B cell (primary cell): ENCODE measurements around the gene OR6K6. TPM values are rescaled to one million over a fixed set of nuclear protein-coding genes. Genes with fewer than 3 reads are reported as not detected.

Experiments used
- ATAC-seq: fragments of 200-7000 bp; cut with Tn5 transposase; one replicate; pipeline ENCODE4 v1.10.0; 2021; ENCODE audit warnings: low read depth, mild to moderate bottlenecking, moderate number of reproducible peaks, moderate library complexity
- CTCF ChIA-PET: fragments of 350-600 bp; sonication (Branson Sonifier 250); formaldehyde crosslinking; loops from one replicate; lab custom pipeline; 2021; ENCODE audit warnings: antibody characterized with exemption, inconsistent platforms; lab: Charles Lee
- POLR2A ChIA-PET: fragments of 350-600 bp; sonication (Branson Sonifier 250); formaldehyde crosslinking; loops from one replicate; lab custom pipeline; 2021; ENCODE audit warnings: antibody characterized with exemption; lab: Charles Lee
- DNase-seq: peaks from one replicate; pipeline ENCODE4 v3.0.0; 2013
- H2AFZ ChIP-seq: 2 replicates; pipeline ENCODE4 v1.6.1; 2012; ENCODE audit warnings: mild to moderate bottlenecking, low read depth, low read length; ENCODE audit not compliant: insufficient read depth, poor library complexity, severe bottlenecking
- H3K27ac ChIP-seq, 2 donors: 1 replicate in 1 of 2; 2 replicates in 1 of 2; pipeline ENCODE4 v1.5.1; 2012 to 2013; ENCODE audit warnings: low read length in 2 of 2, mild to moderate bottlenecking in 2 of 2, moderate library complexity in 1 of 2
- H3K27me3 ChIP-seq, 4 experiments: fragments of 200-600 bp in 1 of 4; sonication (generic) in 1 of 4; replicated peaks in 1 of 4; 1 replicate in 2 of 4; 2 replicates in 2 of 4; pipeline versions ENCODE4 v1.6.1 to v1.7.0; 2013 to 2016; ENCODE audit warnings: low read length in 3 of 4, mild to moderate bottlenecking in 2 of 4, mixed read lengths in 1 of 4, moderate library complexity in 1 of 4; ENCODE audit not compliant: insufficient read depth in 4 of 4, control insufficient read depth in 3 of 4; ENCODE audit errors: control extremely low read depth in 1 of 4
- H3K36me3 ChIP-seq, 2 experiments: replicated peaks in 1 of 2; 1 replicate in 1 of 2; 2 replicates in 1 of 2; pipeline versions ENCODE4 v1.6.1 to v1.7.1; 2013; ENCODE audit warnings: low read length in 1 of 2; ENCODE audit not compliant: insufficient read depth in 2 of 2, control insufficient read depth in 1 of 2; ENCODE audit errors: control extremely low read depth in 1 of 2, extremely low read depth in 1 of 2
- H3K4me1 ChIP-seq, 2 donors: fragments of 200-600 bp in 1 of 2; sonication (generic) in 1 of 2; 1 replicate in 1 of 2; 2 replicates in 1 of 2; pipeline versions ENCODE4 v1.5.1 to v1.6.1; 2013 to 2017; ENCODE audit warnings: low read length in 2 of 2; ENCODE audit not compliant: control insufficient read depth in 2 of 2, insufficient read depth in 2 of 2
- H3K4me2 ChIP-seq: replicated peaks from 2 replicates; pipeline ENCODE3; 2012; ENCODE audit warnings: mild to moderate bottlenecking, low read depth, low read length; ENCODE audit not compliant: poor library complexity, severe bottlenecking
- H3K4me3 ChIP-seq, 5 experiments: fragments of 200-600 bp in 1 of 5; sonication (generic) in 1 of 5; 1 replicate in 3 of 5; 2 replicates in 2 of 5; pipeline versions ENCODE4 v1.5.1 to v1.7.0; 2011 to 2016; ENCODE audit warnings: low read length in 4 of 5, mild to moderate bottlenecking in 4 of 5, low read depth in 2 of 5, control low read depth in 1 of 5, moderate library complexity in 1 of 5; ENCODE audit not compliant: insufficient read depth in 1 of 5; ENCODE audit errors: control extremely low read depth in 1 of 5, extremely low read depth in 1 of 5
- H3K79me2 ChIP-seq: fragments of 200-600 bp; sonication (generic); one replicate; pipeline ENCODE4 v1.6.0; 2016; ENCODE audit warnings: low read length; ENCODE audit not compliant: control insufficient read depth, insufficient read depth
- H3K9ac ChIP-seq: fragments of 200-600 bp; sonication (generic); 2 replicates; pipeline ENCODE4 v1.6.1; 2017; ENCODE audit warnings: mild to moderate bottlenecking, low read length, moderate library complexity
- H3K9me3 ChIP-seq, 3 donors: one replicate each; pipeline versions ENCODE4 v1.6.1 to v1.7.1; 2013; ENCODE audit warnings: low read length in 2 of 3; ENCODE audit not compliant: control insufficient read depth in 2 of 3, insufficient read depth in 1 of 3; ENCODE audit errors: control extremely low read depth in 1 of 3
- H4K20me1 ChIP-seq: 2 replicates; pipeline ENCODE4 v1.6.0; 2012; ENCODE audit warnings: mild to moderate bottlenecking, low read length; ENCODE audit not compliant: insufficient read depth, control insufficient read depth, poor library complexity, severe bottlenecking
- H3K27ac Mint-ChIP-seq: one replicate; pipeline ENCODE4 v1.8.0; 2021; ENCODE audit warnings: mixed read lengths
- H3K27me3 Mint-ChIP-seq: one replicate; pipeline ENCODE4 v1.8.0; 2021; ENCODE audit warnings: mixed read lengths
- H3K4me1 Mint-ChIP-seq: one replicate; pipeline ENCODE4 v1.8.0; 2021; ENCODE audit warnings: mixed read lengths
- H3K4me3 Mint-ChIP-seq: one replicate; pipeline ENCODE4 v1.8.0; 2021; ENCODE audit warnings: mixed read lengths
- H3K9me3 Mint-ChIP-seq: one replicate; pipeline ENCODE4 v1.8.0; 2022; ENCODE audit warnings: mixed read lengths; ENCODE audit not compliant: insufficient read depth
- EZH2 ChIP-seq: IDR thresholded peaks from 2 replicates; pipeline ENCODE4 v1.6.1; 2012; ENCODE audit warnings: borderline replicate concordance, low read depth, mild to moderate bottlenecking, moderate library complexity, low read length; ENCODE audit not compliant: insufficient read depth, poor library complexity, severe bottlenecking
- WGBS: methylation state at CpG from one replicate; pipeline ENCODE4 v1.1.5; 2013; ENCODE audit warnings: missing lambda C conversion rate; ENCODE audit not compliant: insufficient coverage; 5-methylcytosine and 5-hydroxymethylcytosine counted together
- intact Hi-C: fragments of 100-400 bp; cut with micrococcal nuclease; formaldehyde crosslinking; loops from one replicate; pipeline ENCODE4 v1.10.0; 2022
- polyA plus RNA-seq: library from polyadenylated mRNA; depleted of rRNA; stranded (reverse); fragments of >200 nt; gene quantifications from 2 replicates; pipeline ENCODE4 v1.2.3, GENCODE V29; 2012
- total RNA-seq, 2 donors: library from RNA; stranded (reverse); fragments of 120-200 nt in 1 of 2; gene quantifications; 1 replicate in 1 of 2; 2 replicates in 1 of 2; pipeline versions ENCODE4 v1.2.3 to v1.2.4, GENCODE V29; 2013 to 2022
- TF ChIP-seq, protein P1 (sequence below): fragments of 200-600 bp; IDR thresholded peaks from one replicate; pipeline ENCODE4 v1.8.0; 2022; ENCODE audit warnings: antibody characterized with exemption, mild to moderate bottlenecking

OR6K6 gene
- total and polyA plus RNA-seq, 2 donors (not counting 1 experiment from before 2014, with no cell fraction given) = not detected

DNA sequence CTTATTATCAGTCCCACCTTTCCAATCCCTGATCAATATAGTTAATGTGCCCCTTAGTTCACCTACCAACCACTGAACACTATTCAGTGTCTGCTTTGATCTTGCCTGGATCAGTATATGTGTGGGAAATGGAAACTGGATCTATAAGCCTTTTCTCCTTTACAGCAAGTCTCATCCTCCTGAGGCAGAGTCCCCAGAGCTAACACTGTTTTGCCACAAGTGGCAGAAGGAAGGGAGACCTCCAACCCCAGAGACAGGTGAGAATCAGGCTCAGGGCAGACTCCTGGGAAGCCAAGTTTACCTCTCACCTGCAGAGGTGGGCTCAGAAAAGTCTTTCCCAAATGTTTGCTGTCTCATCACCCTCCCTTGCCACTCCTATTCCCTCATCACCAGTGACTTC is 26.6 kb downstream of the OR6K6 start, which contains the start of gene OR6N2:
TSS of gene OR6N2 (minus strand) at position 101 of the 400 bp plus-strand sequence. CDS start 3,569 bp downstream, outside the sequence.
- ChIA-PET POLR2A (no interaction called here), CTCF (interaction anchor here (0.6 kb wide), 1 partner anchor 315 kb away, joined by 3 read pairs; no protein-coding TSS in a partner anchor)
- intact Hi-C loops = no loop called here
- Histone ChIP-seq H3K4me1 (no peaks in the 10 kb centered on the region), H3K27me3 (no peaks in the 10 kb centered on the region), H3K27ac (no peak within 1 kb of the TSS), H3K36me3 (no peaks in the 10 kb centered on the region), H4K20me1 (no peaks in the 10 kb centered on the region), H3K4me2 (no peak within 1 kb of the TSS), H3K79me2 (no peaks in the 10 kb centered on the region), H2AFZ (no peak within 1 kb of the TSS), H3K9me3 (no peaks in the 10 kb centered on the region), H3K9ac (no peak within 1 kb of the TSS), H3K4me3 (no peak within 1 kb of the TSS)
- no peak within 1 kb of the TSS for H3K27ac Mint-ChIP-seq
- no peak for DNase-seq
- no peak for ATAC-seq
- H3K4me1 Mint-ChIP-seq = no peaks in the 10 kb centered on the region
- TF ChIP-seq EZH2 = no peak
- TF ChIP-seq, protein P1, sequence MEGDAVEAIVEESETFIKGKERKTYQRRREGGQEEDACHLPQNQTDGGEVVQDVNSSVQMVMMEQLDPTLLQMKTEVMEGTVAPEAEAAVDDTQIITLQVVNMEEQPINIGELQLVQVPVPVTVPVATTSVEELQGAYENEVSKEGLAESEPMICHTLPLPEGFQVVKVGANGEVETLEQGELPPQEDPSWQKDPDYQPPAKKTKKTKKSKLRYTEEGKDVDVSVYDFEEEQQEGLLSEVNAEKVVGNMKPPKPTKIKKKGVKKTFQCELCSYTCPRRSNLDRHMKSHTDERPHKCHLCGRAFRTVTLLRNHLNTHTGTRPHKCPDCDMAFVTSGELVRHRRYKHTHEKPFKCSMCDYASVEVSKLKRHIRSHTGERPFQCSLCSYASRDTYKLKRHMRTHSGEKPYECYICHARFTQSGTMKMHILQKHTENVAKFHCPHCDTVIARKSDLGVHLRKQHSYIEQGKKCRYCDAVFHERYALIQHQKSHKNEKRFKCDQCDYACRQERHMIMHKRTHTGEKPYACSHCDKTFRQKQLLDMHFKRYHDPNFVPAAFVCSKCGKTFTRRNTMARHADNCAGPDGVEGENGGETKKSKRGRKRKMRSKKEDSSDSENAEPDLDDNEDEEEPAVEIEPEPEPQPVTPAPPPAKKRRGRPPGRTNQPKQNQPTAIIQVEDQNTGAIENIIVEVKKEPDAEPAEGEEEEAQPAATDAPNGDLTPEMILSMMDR = no peak
- H3K9me3 Mint-ChIP-seq = no peaks in the 10 kb centered on the region
- H3K4me3 Mint-ChIP-seq = no peak within 1 kb of the TSS
- H3K27me3 Mint-ChIP-seq = peaks cover 29% of the 10 kb centered on the region

DNA sequence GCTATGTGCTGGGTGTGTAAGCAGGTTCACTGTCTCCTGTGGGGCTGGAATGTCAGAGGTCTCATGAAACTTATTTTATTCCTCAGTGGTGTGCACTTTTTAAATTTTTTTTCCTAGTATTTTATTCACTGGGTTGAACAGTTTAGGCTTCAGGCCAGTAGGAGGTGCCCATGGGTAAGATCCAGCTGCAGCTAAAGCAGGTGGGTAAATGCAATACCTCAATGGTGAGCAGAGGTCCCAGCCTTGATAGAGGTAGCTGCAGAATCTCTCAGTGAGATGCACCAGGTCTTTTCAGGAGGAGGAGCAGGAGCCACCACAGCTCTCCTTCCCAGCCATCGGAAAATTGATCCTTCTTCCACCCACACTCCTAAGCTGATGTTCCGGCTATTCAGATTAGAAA is 39.1 kb downstream of the OR6K6 start:
- no peak overlapping the region for H3K9ac ChIP-seq
- WGBS = no CpG with 5 or more reads among the region's 2 CpGs
- intact Hi-C loops = loop anchor here (1.0 to 5.0 kb wide), 2 partner anchors 205 to 279 kb away; no protein-coding TSS in a partner anchor
- H3K27me3 ChIP-seq = peaks cover 0 to 3% (median 0%) of the 10 kb centered on the region in 4 experiments
- no peaks in the 10 kb centered on the region for H3K36me3 ChIP-seq
- ATAC-seq (no peak), DNase-seq (peak; percentile 42)
- H3K9me3 ChIP-seq = peaks cover 0 to 2% (median 0%) of the 10 kb centered on the region in 3 donors
- H4K20me1 ChIP-seq = no peaks in the 10 kb centered on the region
- Mint-ChIP-seq H3K27ac (no peak overlapping the region), H3K4me3 (no peak overlapping the region), H3K4me1 (no peaks in the 10 kb centered on the region), H3K9me3 (no peaks in the 10 kb centered on the region), H3K27me3 (peaks cover 23% of the 10 kb centered on the region)
- H3K4me1 ChIP-seq = no peaks in the 10 kb centered on the region
- TF ChIP-seq, protein P1 = peak; percentile 49
- no peak for TF ChIP-seq EZH2
- no peak overlapping the region for H3K4me2 ChIP-seq
- no peak overlapping the region for H2AFZ ChIP-seq
- H3K27ac ChIP-seq = no peak overlapping the region
- H3K4me3 ChIP-seq = no peak overlapping the region
- H3K79me2 ChIP-seq = no peaks in the 10 kb centered on the region
- ChIA-PET CTCF (interaction anchor here (1.2 to 3.6 kb wide), 4 partner anchors 14 to 295 kb away, joined by 4 to 14 read pairs (median 8); no protein-coding TSS in a partner anchor), POLR2A (no interaction called here)
